Measurements from ENCODE around the gene DNAJC13. TPM values are rescaled to one million over a fixed set of nuclear protein-coding genes. Genes with fewer than 3 reads are reported as not detected.

DNAJC13 gene
- total RNA-seq, 2 donors from 2014 or later, result 41.3 to 51.3 TPM

GRCh38 chr3:132564070-132564465 is 146.8 kb downstream of the DNAJC13 start:
- intact Hi-C loops (cut with DNase I), result no loop called here
- TF ChIP-seq, protein P1, sequence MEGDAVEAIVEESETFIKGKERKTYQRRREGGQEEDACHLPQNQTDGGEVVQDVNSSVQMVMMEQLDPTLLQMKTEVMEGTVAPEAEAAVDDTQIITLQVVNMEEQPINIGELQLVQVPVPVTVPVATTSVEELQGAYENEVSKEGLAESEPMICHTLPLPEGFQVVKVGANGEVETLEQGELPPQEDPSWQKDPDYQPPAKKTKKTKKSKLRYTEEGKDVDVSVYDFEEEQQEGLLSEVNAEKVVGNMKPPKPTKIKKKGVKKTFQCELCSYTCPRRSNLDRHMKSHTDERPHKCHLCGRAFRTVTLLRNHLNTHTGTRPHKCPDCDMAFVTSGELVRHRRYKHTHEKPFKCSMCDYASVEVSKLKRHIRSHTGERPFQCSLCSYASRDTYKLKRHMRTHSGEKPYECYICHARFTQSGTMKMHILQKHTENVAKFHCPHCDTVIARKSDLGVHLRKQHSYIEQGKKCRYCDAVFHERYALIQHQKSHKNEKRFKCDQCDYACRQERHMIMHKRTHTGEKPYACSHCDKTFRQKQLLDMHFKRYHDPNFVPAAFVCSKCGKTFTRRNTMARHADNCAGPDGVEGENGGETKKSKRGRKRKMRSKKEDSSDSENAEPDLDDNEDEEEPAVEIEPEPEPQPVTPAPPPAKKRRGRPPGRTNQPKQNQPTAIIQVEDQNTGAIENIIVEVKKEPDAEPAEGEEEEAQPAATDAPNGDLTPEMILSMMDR (IDR thresholded peaks at IDR 0.05), result no peak
- Histone ChIP-seq H3K27me3 (no peaks in the 10 kb centered on the region), H3K27ac (no peak overlapping the region), H3K4me3 (no peak overlapping the region), H3K36me3 (no peaks in the 10 kb centered on the region), H3K9me3 (no peaks in the 10 kb centered on the region), H3K9ac (ENCODE audit: low read depth in 2 of 2, low read length in 2 of 2) (no peak overlapping the region), H3K4me1 (no peaks in the 10 kb centered on the region)
- no peak for DNase-seq

DNA sequence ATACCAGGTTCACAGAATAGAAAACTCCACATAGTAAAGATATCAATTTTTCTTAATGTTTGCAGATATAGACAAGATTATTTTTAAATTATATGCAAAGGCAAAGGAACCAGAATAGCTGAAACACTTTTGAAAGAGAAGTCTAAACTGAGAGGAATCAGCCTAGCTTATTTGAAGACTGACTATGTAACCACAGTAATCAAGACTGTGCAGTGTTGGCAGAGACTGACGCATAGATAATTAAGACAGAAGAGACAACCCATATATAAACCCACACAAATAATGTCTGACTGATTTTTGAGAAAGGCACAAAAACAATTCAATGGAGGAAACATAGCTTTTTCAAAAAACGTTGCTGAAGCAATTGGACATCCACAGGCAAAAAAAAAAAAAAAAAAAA is 151.1 kb downstream of the DNAJC13 start:
- DNase-seq, result no peak
- Histone ChIP-seq H3K36me3 (no peaks in the 10 kb centered on the region), H3K27me3 (no peaks in the 10 kb centered on the region), H3K9ac (ENCODE audit: low read depth in 2 of 2, low read length in 2 of 2) (no peak overlapping the region), H3K9me3 (no peaks in the 10 kb centered on the region), H3K4me1 (no peaks in the 10 kb centered on the region), H3K27ac (no peak overlapping the region), H3K4me3 (no peak overlapping the region)
- intact Hi-C loops (cut with DNase I), result no loop called here
- TF ChIP-seq, protein P1 (IDR thresholded peaks at IDR 0.05), result no peak

GRCh38 chr3:132569153-132569552 is 151.9 kb downstream of the DNAJC13 start:
- H3K27me3 ChIP-seq, result no peaks in the 10 kb centered on the region
- no peaks in the 10 kb centered on the region for H3K9me3 ChIP-seq
- DNase-seq, result no peak
- H3K4me1 ChIP-seq, result no peaks in the 10 kb centered on the region
- TF ChIP-seq, protein P1 (IDR thresholded peaks at IDR 0.05), result no peak
- H3K4me3 ChIP-seq, result no peak overlapping the region
- intact Hi-C loops (cut with DNase I), result no loop called here
- H3K36me3 ChIP-seq, result no peaks in the 10 kb centered on the region
- H3K27ac ChIP-seq, result no peak overlapping the region
- H3K9ac ChIP-seq (ENCODE audit: low read depth in 2 of 2, low read length in 2 of 2), result no peak overlapping the region

GRCh38 chr3:132569580-132569979 is 152.3 kb downstream of the DNAJC13 start:
- Histone ChIP-seq H3K4me1 (no peaks in the 10 kb centered on the region), H3K27me3 (no peaks in the 10 kb centered on the region), H3K27ac (no peak overlapping the region), H3K9ac (ENCODE audit: low read depth in 2 of 2, low read length in 2 of 2) (no peak overlapping the region), H3K36me3 (no peaks in the 10 kb centered on the region), H3K4me3 (no peak overlapping the region), H3K9me3 (no peaks in the 10 kb centered on the region)
- intact Hi-C loops (cut with DNase I), result no loop called here
- no peak for DNase-seq
- TF ChIP-seq, protein P1 (IDR thresholded peaks at IDR 0.05), result no peak

- H3K9ac ChIP-seq (ENCODE audit: low read depth in 2 of 2, low read length in 2 of 2), result no peak overlapping the region
- no peak overlapping the region for H3K27ac ChIP-seq
- H3K4me1 ChIP-seq, result no peaks in the 10 kb centered on the region
- no peak overlapping the region for H3K4me3 ChIP-seq
- no peaks in the 10 kb centered on the region for H3K27me3 ChIP-seq
- TF ChIP-seq, protein P1 (IDR thresholded peaks at IDR 0.05), result no peak
- H3K9me3 ChIP-seq, result no peaks in the 10 kb centered on the region
- no peaks in the 10 kb centered on the region for H3K36me3 ChIP-seq
- intact Hi-C loops (cut with DNase I), result no loop called here
- DNase-seq, result no peak
Observed at GRCh38 chr3:132570016-132570415, 152.7 kb downstream of the DNAJC13 start.

GRCh38 chr3:132573797-132574211 is 156.5 kb downstream of the DNAJC13 start:
- no peak overlapping the region for H3K4me3 ChIP-seq
- no peaks in the 10 kb centered on the region for H3K36me3 ChIP-seq
- intact Hi-C loops (cut with DNase I), result no loop called here

More at GRCh38 chr3:132573797-132574211, 156.5 kb downstream of the DNAJC13 start:
- no peak overlapping the region for H3K27ac ChIP-seq
- TF ChIP-seq, protein P1 (IDR thresholded peaks at IDR 0.05), result no peak
- no peak overlapping the region for H3K9ac ChIP-seq (ENCODE audit: low read depth in 2 of 2, low read length in 2 of 2)
- H3K4me1 ChIP-seq, result no peaks in the 10 kb centered on the region
- no peaks in the 10 kb centered on the region for H3K27me3 ChIP-seq
- no peaks in the 10 kb centered on the region for H3K9me3 ChIP-seq
- DNase-seq, result no peak
